Psoas muscle (tissue), 8 donors: Measurements from ENCODE around the gene UBE3B. TPM values are rescaled to one million over a fixed set of nuclear protein-coding genes. Genes with fewer than 3 reads are reported as not detected.
"Not testable (repeated sequence)": the region's sequence is repeated elsewhere in the genome, so short reads cannot be mapped to it uniquely, and the experiment has no call there.

Source experiments
- ATAC-seq, 4 donors: fragments of 200-7000 bp; cut with Tn5 transposase; one replicate each; pipeline ENCODE4 v1.9.1; 2020; ENCODE audit warnings: moderate library complexity in 3 of 4, mild to moderate bottlenecking in 2 of 4
- DNase-seq, 2 donors: peaks; one replicate each; pipeline ENCODE4 v3.0.0-alpha.2; 2020
- H3K27ac ChIP-seq: fragments of 200-600 bp; one replicate; pipeline ENCODE4 v1.8.0; 2022
- H3K27me3 ChIP-seq, 3 donors: fragments of 200-600 bp in 1 of 3; one replicate each; pipeline versions ENCODE4 v1.6.1 to v1.8.0; 2013 to 2022; ENCODE audit warnings: low read length in 2 of 3, mild to moderate bottlenecking in 2 of 3, moderate library complexity in 1 of 3; ENCODE audit not compliant: insufficient read depth in 3 of 3
- H3K36me3 ChIP-seq, 2 donors: fragments of 200-600 bp in 1 of 2; one replicate each; pipeline versions ENCODE4 v1.6.1 to v1.8.0; 2013 to 2022; ENCODE audit warnings: low read depth in 1 of 2, mild to moderate bottlenecking in 1 of 2, moderate library complexity in 1 of 2; ENCODE audit not compliant: insufficient read depth in 1 of 2
- H3K4me1 ChIP-seq: fragments of 200-600 bp; one replicate; pipeline ENCODE4 v1.8.0; 2022
- H3K4me3 ChIP-seq: fragments of 200-600 bp; one replicate; pipeline ENCODE4 v1.8.0; 2022; ENCODE audit warnings: mild to moderate bottlenecking
- H3K9me3 ChIP-seq: fragments of 200-600 bp; one replicate; pipeline ENCODE4 v1.8.0; 2022
- WGBS, 3 donors: extraction: QIAGEN DNeasy Blood & Tissue Kit; methylation state at CpG; one replicate each; pipeline versions ENCODE4 v1.1.6 to v1.1.7; 2013; 5-methylcytosine and 5-hydroxymethylcytosine counted together
- intact Hi-C, 2 donors: fragments of 100-400 bp; cut with DNase I; formaldehyde crosslinking; loops; one replicate each; pipeline versions ENCODE4 v1.11.0 to v1.14.2; 2022
- polyA plus RNA-seq, 3 donors: library from polyadenylated mRNA; stranded (reverse); fragments of 200-250 nt; gene quantifications; one replicate each; pipeline ENCODE4 v1.2.3, GENCODE V29; 2013
- total RNA-seq, 4 donors: library from RNA; stranded (reverse); fragmentation: NEBNext Ultra II Directional in 2 of 4; extraction: Animal tissue kit (Norgen Biotek cat#: 25700) in 2 of 4; gene quantifications; one replicate each; pipeline versions ENCODE4 v1.2.1 to v1.2.4, GENCODE V29; 2021 to 2023
- TF ChIP-seq, protein P1 (sequence below): fragments of 200-600 bp; IDR thresholded peaks from one replicate; pipeline ENCODE4 v1.8.0; 2022; ENCODE audit warnings: antibody characterized with exemption
- donor health status: healthy with polysubstance abuse.
- donor health status: DM: no; HTN: no; CAD: no; lungs with moderate emphysema.
- donor health status: Bipolar disorder and iron deficiency.
- donor health status: healthy.
- donor health status: DM: yes; HTN: yes; CAD: no.
- donor health status: DM: no; HTN: no; CAD: no.
- donor health status: DM: no; HTN: no; CAD: no.
- donor health status: DM: yes; HTN: yes; CAD: no.

UBE3B gene
- total and polyA plus RNA-seq, 7 donors, result 13.5 to 50.8 (median 42.6) TPM

DNA sequence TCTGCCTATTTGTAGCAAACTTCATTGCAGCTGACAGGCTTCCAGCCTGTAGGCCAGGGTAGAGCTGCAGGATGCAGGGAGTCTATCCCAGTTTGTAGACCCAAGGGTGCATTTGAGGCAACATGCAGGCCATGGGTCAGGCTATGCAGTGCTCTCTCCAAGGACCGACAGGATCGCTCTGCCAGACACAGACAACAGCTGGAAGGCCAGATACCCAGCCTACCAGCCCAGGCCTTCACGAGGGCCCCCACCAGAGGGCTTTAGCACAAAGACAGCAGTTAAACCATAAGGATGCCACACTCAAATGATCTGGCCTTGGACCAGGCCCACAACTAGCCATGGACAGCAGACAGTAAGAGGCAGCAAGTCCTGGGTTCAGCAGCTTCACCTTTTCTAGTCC lies 10.6 kb upstream of the UBE3B start:
- no peaks in the 10 kb centered on the region for H3K27me3 ChIP-seq
- TF ChIP-seq, protein P1, sequence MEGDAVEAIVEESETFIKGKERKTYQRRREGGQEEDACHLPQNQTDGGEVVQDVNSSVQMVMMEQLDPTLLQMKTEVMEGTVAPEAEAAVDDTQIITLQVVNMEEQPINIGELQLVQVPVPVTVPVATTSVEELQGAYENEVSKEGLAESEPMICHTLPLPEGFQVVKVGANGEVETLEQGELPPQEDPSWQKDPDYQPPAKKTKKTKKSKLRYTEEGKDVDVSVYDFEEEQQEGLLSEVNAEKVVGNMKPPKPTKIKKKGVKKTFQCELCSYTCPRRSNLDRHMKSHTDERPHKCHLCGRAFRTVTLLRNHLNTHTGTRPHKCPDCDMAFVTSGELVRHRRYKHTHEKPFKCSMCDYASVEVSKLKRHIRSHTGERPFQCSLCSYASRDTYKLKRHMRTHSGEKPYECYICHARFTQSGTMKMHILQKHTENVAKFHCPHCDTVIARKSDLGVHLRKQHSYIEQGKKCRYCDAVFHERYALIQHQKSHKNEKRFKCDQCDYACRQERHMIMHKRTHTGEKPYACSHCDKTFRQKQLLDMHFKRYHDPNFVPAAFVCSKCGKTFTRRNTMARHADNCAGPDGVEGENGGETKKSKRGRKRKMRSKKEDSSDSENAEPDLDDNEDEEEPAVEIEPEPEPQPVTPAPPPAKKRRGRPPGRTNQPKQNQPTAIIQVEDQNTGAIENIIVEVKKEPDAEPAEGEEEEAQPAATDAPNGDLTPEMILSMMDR, result no peak
- H3K4me3 ChIP-seq, result no peak overlapping the region
- peaks cover 0 to 31% of the 10 kb centered on the region in 2 donors for H3K36me3 ChIP-seq
- DNase-seq, result no peak
- H3K4me1 ChIP-seq, result peaks cover 60% of the 10 kb centered on the region
- WGBS, 3 donors, result 35 to 48% (median 42%) methylated on average over 3 of the region's 3 CpGs
- ATAC-seq, result no peak
- peak overlapping the region; percentile 4 for H3K27ac ChIP-seq
- intact Hi-C loops, result no loop called here
- H3K9me3 ChIP-seq, result no peaks in the 10 kb centered on the region

DNA sequence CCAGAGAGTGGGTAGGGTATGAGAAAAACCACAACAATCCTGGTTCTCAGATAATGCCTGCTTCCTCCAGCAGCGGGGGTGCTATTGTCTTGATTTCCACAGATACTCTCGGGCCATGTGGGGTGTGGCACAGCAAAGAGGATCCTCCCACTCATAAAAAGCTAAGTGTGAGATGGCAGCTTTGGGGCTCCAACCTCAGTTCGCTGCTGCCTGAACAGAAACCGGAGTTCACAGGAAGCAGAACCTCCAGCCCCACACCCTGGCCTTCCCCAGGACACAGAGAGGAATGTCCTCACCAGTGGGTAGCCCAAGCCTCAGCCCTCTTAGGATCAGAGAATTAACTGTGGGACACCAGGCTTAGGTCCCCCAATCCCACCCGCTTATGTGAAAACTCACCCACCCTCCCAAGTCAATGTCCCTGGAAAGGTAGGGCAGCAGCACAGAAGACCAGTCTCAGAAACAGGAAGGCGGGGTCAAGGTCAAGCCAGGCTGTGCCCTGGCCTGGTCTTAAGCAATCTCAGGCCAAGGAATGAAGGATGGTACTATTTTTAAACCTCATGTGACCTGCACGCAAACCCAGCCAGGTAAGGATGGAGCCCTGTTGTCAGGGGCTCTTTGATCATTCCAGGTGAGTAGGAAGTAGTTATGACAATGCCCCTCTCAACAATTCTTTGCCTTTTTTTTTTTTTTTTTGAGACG lies 9.3 kb upstream of the UBE3B start:
- no peaks in the 10 kb centered on the region for H3K9me3 ChIP-seq
- ATAC-seq (peak in 3 of 4 donors; percentile 26 to 50 (median 42)), DNase-seq (no peak)
- no peak overlapping the region for H3K27ac ChIP-seq
- TF ChIP-seq, protein P1, result no peak
- WGBS, 3 donors, result 61 to 68% (median 66%) methylated on average over 7 of the region's 8 CpGs
- no peaks in the 10 kb centered on the region for H3K27me3 ChIP-seq
- peaks cover 48% of the 10 kb centered on the region for H3K4me1 ChIP-seq
- H3K4me3 ChIP-seq, result no peak overlapping the region
- peaks cover 0 to 40% of the 10 kb centered on the region in 2 donors for H3K36me3 ChIP-seq
- intact Hi-C loops, result no loop called here

DNA sequence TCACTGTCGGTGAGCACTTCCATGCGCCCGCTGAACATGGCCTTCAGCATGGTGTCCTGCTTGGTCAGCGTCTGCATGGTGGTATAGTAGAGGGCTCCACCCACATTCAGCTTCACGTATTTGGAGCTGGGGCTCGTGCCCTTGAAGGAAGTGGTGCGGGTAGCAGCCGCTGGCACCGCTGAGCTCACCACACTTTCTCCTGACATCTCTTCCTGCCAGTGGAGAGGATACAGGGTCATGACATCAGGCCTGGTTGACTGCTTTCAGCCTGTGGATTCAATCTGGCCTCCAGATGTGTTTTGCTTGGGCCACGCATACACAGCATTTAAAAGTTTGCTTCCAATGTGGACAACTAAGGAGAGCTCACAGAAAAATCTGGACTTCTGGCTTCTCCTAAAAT lies 7.9 kb upstream of the UBE3B start:
- 86 to 94% (median 88%) methylated on average over 10 of the region's 10 CpGs for WGBS, 3 donors
- TF ChIP-seq, protein P1, result no peak
- Histone ChIP-seq H3K4me1 (peaks cover 35% of the 10 kb centered on the region), H3K27ac (no peak overlapping the region), H3K4me3 (no peak overlapping the region), H3K9me3 (no peaks in the 10 kb centered on the region), H3K27me3 (no peaks in the 10 kb centered on the region), H3K36me3 (peaks cover 0 to 49% of the 10 kb centered on the region in 2 donors)
- DNase-seq (no peak), ATAC-seq (no peak)
- intact Hi-C loops, result no loop called here

DNA sequence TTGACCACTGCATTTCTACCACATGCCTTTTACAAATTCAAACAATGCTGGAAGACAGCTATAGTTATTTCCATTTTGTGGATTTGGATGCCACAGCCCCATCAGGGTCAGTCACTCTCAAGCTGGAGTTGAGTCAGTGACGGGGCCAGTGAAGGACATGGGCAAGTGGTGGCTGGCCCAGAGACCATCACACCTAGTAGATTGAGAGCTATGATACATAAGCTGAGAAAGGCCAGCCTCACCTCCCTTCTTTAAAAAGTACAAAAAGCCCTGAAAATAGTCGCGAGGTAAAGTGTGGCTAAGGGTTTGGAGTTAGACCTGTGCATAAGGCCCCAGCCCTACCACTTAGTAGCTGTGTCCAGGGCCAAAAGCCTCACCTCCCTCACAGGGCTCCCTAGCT lies 4.4 kb upstream of the UBE3B start:
- DNase-seq, result no peak
- Histone ChIP-seq H3K9me3 (no peaks in the 10 kb centered on the region), H3K4me1 (peaks cover 25% of the 10 kb centered on the region), H3K36me3 (peaks cover 0 to 30% of the 10 kb centered on the region in 2 donors), H3K27me3 (no peaks in the 10 kb centered on the region), H3K27ac (no peak overlapping the region), H3K4me3 (no peak overlapping the region)
- 85 to 97% (median 95%) methylated on average over 3 of the region's 3 CpGs for WGBS, 3 donors
- intact Hi-C loops, result no loop called here
- TF ChIP-seq, protein P1, result no peak
- ATAC-seq, result no peak

DNA sequence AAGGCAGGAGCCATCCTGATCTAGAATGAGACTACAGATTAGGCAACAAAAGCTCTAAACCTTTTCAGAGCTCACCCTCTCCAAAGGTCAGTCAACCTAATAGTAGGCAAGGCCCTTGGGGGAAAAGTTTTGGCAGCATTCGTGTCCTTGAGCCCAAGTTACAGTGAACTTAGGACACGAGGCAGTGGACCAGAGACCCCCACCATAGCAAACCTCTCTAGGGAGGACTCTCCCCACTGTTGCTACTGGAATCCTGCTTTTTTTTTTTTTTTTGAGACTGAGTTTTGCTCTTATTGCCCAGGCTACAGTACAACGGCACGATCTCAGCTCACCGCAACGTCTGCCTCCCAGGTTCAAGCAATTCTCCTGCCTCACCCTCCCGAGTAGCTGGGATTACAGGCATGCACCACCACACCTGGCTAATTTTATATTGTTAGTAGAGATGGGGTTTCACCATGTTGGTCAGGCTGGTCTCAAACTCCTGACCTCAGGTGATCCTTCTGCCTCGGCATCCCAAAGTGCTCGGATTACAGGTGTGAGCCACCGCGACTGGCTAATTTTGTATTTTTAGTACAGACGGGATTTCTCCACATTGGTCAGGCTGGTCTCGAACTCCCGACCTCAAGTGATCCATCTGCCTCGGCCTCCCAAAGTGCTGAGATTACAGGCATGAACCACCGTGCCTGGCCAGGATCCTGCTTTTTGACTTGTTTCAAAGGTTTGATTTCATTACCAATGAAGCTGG lies 3.7 kb upstream of the UBE3B start:
- H3K27ac ChIP-seq, DNase-seq, H3K27me3 ChIP-seq, H3K9me3 ChIP-seq, ATAC-seq, H3K4me3 ChIP-seq, intact Hi-C loops: not testable (repeated sequence)
- peaks cover 31% of the 10 kb centered on the region for H3K4me1 ChIP-seq
- 66 to 79% (median 71%) methylated on average over 16 of the region's 16 CpGs for WGBS, 3 donors
- H3K36me3 ChIP-seq, result peaks cover 0 to 30% of the 10 kb centered on the region in 2 donors
